ENCODE results near the gene TBC1D19.
"Not testable (repeated sequence)": the region's sequence is repeated elsewhere in the genome, so short reads cannot be mapped to it uniquely, and the experiment has no call there.

TBC1D19 gene

GRCh38 chr4:26583865-26584652, at the start of gene TBC1D19:
Gene TBC1D19 (plus strand): TSS chr4:26584084. CDS start chr4:26584194, 110 bp downstream.
- Mint-ChIP-seq H3K27ac (peak within 1 kb of the TSS; percentile 81 to 94 (median 91)), H3K36me3 (ENCODE audit: low read depth) (peaks cover 16% of the 10 kb centered on the region), H3K4me1 (peaks cover 15% of the 10 kb centered on the region), H3K9me3 (peaks cover 10% of the 10 kb centered on the region), H3K27me3 (ENCODE audit: low read depth) (no peaks in the 10 kb centered on the region), H3K4me3 (peak within 1 kb of the TSS; percentile 98)
- TF ChIP-seq CTCF (IDR thresholded peaks at IDR 0.05; ENCODE audit: unreplicated experiment in 3 of 3) = no peak

GRCh38 chr4:26542991-26543390, 40.9 kb upstream of the TBC1D19 start:
- Mint-ChIP-seq H3K27ac (peak overlapping the region in 2 of 3 experiments; percentile 12 to 15), H3K4me3 (no peak overlapping the region), H3K9me3 (peaks cover 50% of the 10 kb centered on the region), H3K36me3 (ENCODE audit: low read depth) (no peaks in the 10 kb centered on the region), H3K4me1 (no peaks in the 10 kb centered on the region), H3K27me3 (ENCODE audit: low read depth) (peaks cover 5% of the 10 kb centered on the region)
- TF ChIP-seq CTCF (IDR thresholded peaks at IDR 0.05; ENCODE audit: unreplicated experiment in 3 of 3) = no peak

- Mint-ChIP-seq H3K9me3 (peaks cover 56% of the 10 kb centered on the region), H3K36me3 (ENCODE audit: low read depth) (no peaks in the 10 kb centered on the region), H3K27me3 (ENCODE audit: low read depth) (peaks cover 11% of the 10 kb centered on the region), H3K27ac (no peak overlapping the region), H3K4me3 (no peak overlapping the region), H3K4me1 (no peaks in the 10 kb centered on the region)
- TF ChIP-seq CTCF (IDR thresholded peaks at IDR 0.05; ENCODE audit: unreplicated experiment in 3 of 3) = no peak
Measured at GRCh38 chr4:26544421-26544820, 39.5 kb upstream of the TBC1D19 start.

GRCh38 chr4:26548379-26548778, 35.5 kb upstream of the TBC1D19 start:
- H3K9me3 Mint-ChIP-seq = peaks cover 61% of the 10 kb centered on the region
- H3K27me3 Mint-ChIP-seq (ENCODE audit: low read depth) = peaks cover 11% of the 10 kb centered on the region
- H3K4me3 Mint-ChIP-seq; H3K4me1 Mint-ChIP-seq; H3K27ac Mint-ChIP-seq; H3K36me3 Mint-ChIP-seq (ENCODE audit: low read depth): not testable (repeated sequence)

GRCh38 chr4:26557164-26557563, 26.7 kb upstream of the TBC1D19 start:
- Mint-ChIP-seq H3K4me3 (no peak overlapping the region), H3K4me1 (no peaks in the 10 kb centered on the region), H3K27me3 (ENCODE audit: low read depth) (peaks cover 12% of the 10 kb centered on the region), H3K27ac (no peak overlapping the region), H3K9me3 (peaks cover 52% of the 10 kb centered on the region), H3K36me3 (ENCODE audit: low read depth) (no peaks in the 10 kb centered on the region)
- TF ChIP-seq CTCF (IDR thresholded peaks at IDR 0.05; ENCODE audit: unreplicated experiment in 3 of 3) = no peak

- no peaks in the 10 kb centered on the region for H3K4me1 Mint-ChIP-seq
- no peaks in the 10 kb centered on the region for H3K36me3 Mint-ChIP-seq (ENCODE audit: low read depth)
- H3K9me3 Mint-ChIP-seq = peaks cover 44% of the 10 kb centered on the region
- no peak overlapping the region for H3K4me3 Mint-ChIP-seq
- no peak for TF ChIP-seq CTCF (IDR thresholded peaks at IDR 0.05; ENCODE audit: unreplicated experiment in 3 of 3)
- H3K27me3 Mint-ChIP-seq (ENCODE audit: low read depth) = peaks cover 12% of the 10 kb centered on the region
- H3K27ac Mint-ChIP-seq = no peak overlapping the region
Measured at GRCh38 chr4:26558166-26558895, 25.6 kb upstream of the TBC1D19 start.
